SK-N-MC (cell line): ENCODE measurements around the gene ABCB6.

Experiments
- EZH2 ChIP-seq: fragments of 200-600 bp; sonication (generic); IDR thresholded peaks from one replicate; pipeline ENCODE4 v1.6.1; 2017; ENCODE audit warnings: antibody characterized with exemption
- POLR2AphosphoS5 ChIP-seq: IDR thresholded peaks from 2 replicates; pipeline ENCODE4 v1.6.1; 2012; ENCODE audit warnings: mild to moderate bottlenecking, low read depth, low read length, borderline replicate concordance

- TF ChIP-seq POLR2AphosphoS5 (no peak), EZH2 (no peak)
Measured at GRCh38 chr2:219228041-219228910, 9.5 kb upstream of the ABCB6 start.
